Keratinocyte (primary cell): ENCODE results near the gene FTH1.

Experiments used
- EZH2 ChIP-seq: IDR thresholded peaks from one replicate; pipeline ENCODE4 v1.6.1; 2012; ENCODE audit warnings: inconsistent platforms, mild to moderate bottlenecking, low read length, moderate library complexity
- TF ChIP-seq, protein P1 (sequence below), 3 experiments: IDR thresholded peaks in 1 of 3; conservative IDR thresholded peaks in 1 of 3; optimal IDR thresholded peaks in 1 of 3; 2 replicates in 2 of 3; 3 replicates in 1 of 3; pipeline versions ENCODE3 to v1.5.1; 2011; ENCODE audit warnings: low read length in 3 of 3, mild to moderate bottlenecking in 3 of 3, moderate library complexity in 2 of 3, control low read depth in 1 of 3, inconsistent platforms in 1 of 3; ENCODE audit not compliant: insufficient read depth in 2 of 3; ENCODE audit errors: extremely low read depth in 1 of 3

GRCh38 chr11:61976420-61976800 lies 9.0 kb upstream of the FTH1 start:
- TF ChIP-seq, protein P1, sequence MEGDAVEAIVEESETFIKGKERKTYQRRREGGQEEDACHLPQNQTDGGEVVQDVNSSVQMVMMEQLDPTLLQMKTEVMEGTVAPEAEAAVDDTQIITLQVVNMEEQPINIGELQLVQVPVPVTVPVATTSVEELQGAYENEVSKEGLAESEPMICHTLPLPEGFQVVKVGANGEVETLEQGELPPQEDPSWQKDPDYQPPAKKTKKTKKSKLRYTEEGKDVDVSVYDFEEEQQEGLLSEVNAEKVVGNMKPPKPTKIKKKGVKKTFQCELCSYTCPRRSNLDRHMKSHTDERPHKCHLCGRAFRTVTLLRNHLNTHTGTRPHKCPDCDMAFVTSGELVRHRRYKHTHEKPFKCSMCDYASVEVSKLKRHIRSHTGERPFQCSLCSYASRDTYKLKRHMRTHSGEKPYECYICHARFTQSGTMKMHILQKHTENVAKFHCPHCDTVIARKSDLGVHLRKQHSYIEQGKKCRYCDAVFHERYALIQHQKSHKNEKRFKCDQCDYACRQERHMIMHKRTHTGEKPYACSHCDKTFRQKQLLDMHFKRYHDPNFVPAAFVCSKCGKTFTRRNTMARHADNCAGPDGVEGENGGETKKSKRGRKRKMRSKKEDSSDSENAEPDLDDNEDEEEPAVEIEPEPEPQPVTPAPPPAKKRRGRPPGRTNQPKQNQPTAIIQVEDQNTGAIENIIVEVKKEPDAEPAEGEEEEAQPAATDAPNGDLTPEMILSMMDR (optimal IDR thresholded peaks at IDR 0.05 in 1 of 3, IDR thresholded peaks at IDR 0.05 in 1 of 3, conservative IDR thresholded peaks at IDR 0.05 in 1 of 3; ENCODE audit: extremely low read depth in 1 of 3, insufficient read depth in 2 of 3, low read length in 3 of 3), result no peak
- TF ChIP-seq EZH2, result no peak
